ENCODE measurements around the gene MARK4.

- TF ChIP-seq TCF4 (CRISPR knock-in tag; IDR thresholded peaks at IDR 0.05; ENCODE audit: borderline replicate concordance) (no peak), CREB5 (CRISPR knock-in tag; IDR thresholded peaks at IDR 0.05; ENCODE audit: low read depth) (no peak), CSRNP3 (CRISPR knock-in tag; IDR thresholded peaks at IDR 0.05) (no peak), OSR1 (CRISPR knock-in tag; IDR thresholded peaks at IDR 0.05) (no peak), ZFP3 (CRISPR knock-in tag; IDR thresholded peaks at IDR 0.05) (no peak), PATZ1 (CRISPR knock-in tag; IDR thresholded peaks at IDR 0.05; ENCODE audit: borderline replicate concordance) (no peak), RARB (CRISPR knock-in tag; IDR thresholded peaks at IDR 0.05) (no peak), GLIS3 (CRISPR knock-in tag; IDR thresholded peaks at IDR 0.05) (no peak), CSDC2 (CRISPR knock-in tag; IDR thresholded peaks at IDR 0.05) (no peak), ZNF565 (CRISPR knock-in tag; conservative IDR thresholded peaks at IDR 0.05; ENCODE audit: low read depth) (no peak), BACH2 (CRISPR knock-in tag; IDR thresholded peaks at IDR 0.05; ENCODE audit: borderline replicate concordance) (no peak), ZNF8 (CRISPR knock-in tag; IDR thresholded peaks at IDR 0.05) (no peak)
Observed at GRCh38 chr19:45290381-45290931, 39.4 kb downstream of the MARK4 start.
